T-helper 1 cell treated with Interleukin-12 subunit alpha and Interleukin-12 subunit beta and Interleukin-4 antibody, amounts not matched to agents 30 μg/mL and 1 μg/mL, for 36 hours (primary cell): ENCODE measurements around the gene PCSK1N.
"Not testable (repeated sequence)": the region's sequence is repeated elsewhere in the genome, so short reads cannot be mapped to it uniquely, and the experiment has no call there.

Experiments used
- H3K27ac Mint-ChIP-seq: one replicate; pipeline ENCODE4 v1.8.0; 2021; ENCODE audit warnings: mild to moderate bottlenecking, mixed read lengths
- H3K27me3 Mint-ChIP-seq: one replicate; pipeline ENCODE4 v1.8.0; 2021; ENCODE audit warnings: low read depth, mixed read lengths
- H3K36me3 Mint-ChIP-seq: one replicate; pipeline ENCODE4 v1.8.0; 2021; ENCODE audit warnings: low read depth, mixed read lengths
- H3K4me1 Mint-ChIP-seq: one replicate; pipeline ENCODE4 v1.8.0; 2021; ENCODE audit warnings: low read depth, mixed read lengths
- H3K4me3 Mint-ChIP-seq: one replicate; pipeline ENCODE4 v1.8.0; 2021; ENCODE audit warnings: mild to moderate bottlenecking, moderate library complexity, mixed read lengths
- H3K9me3 Mint-ChIP-seq: one replicate; pipeline ENCODE4 v1.8.0; 2021; ENCODE audit warnings: mixed read lengths

Gene PCSK1N, protein sequence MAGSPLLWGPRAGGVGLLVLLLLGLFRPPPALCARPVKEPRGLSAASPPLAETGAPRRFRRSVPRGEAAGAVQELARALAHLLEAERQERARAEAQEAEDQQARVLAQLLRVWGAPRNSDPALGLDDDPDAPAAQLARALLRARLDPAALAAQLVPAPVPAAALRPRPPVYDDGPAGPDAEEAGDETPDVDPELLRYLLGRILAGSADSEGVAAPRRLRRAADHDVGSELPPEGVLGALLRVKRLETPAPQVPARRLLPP

DNA sequence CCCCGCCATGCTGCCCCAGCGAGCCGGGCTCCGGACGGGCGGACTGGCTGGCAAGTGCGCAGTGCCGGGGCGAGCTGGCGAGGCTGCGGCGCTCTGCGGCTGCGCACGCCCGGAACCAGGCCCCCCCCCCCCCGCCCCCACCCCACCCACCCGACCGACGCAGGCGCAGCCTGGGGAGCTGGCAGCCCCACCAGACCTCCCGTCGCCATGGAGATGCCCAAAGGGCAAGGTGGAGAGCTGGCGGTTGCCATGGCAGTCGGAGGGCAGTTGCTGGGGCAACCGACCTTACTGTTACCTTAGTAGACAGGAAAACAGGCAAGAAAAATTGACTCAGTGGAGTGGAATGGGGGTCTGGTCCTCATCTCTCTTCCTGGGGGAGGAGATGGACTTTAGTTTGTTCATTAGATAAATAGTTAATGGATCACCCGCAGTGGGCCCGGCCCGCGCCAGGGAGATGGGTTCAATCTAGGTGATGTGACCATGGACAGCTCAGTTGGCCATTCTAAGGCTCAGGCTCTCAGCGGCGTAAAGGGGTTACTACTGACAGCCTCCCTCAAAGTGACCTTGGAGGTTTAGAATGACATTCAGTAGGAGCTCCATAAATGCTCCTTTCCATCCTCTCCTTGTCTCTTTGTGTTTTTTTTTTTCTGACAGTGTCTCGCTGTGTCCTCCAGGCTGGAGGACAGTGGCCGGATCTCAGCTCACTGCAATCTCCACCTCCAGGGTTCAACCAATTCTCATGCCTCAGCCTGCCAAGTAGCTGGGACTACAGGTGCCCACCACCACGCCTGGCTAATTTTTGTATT, at the start of gene PCSK1N:
PCSK1N (minus strand) TSS at position 87 of the 806 bp plus-strand sequence; CDS start at position 9, 78 bp downstream.
- H3K9me3 Mint-ChIP-seq, result no peaks in the 10 kb centered on the region
- peak within 1 kb of the TSS; percentile 82 for H3K4me3 Mint-ChIP-seq
- H3K4me1 Mint-ChIP-seq, result peaks cover 9% of the 10 kb centered on the region
- peaks cover 45% of the 10 kb centered on the region for H3K27me3 Mint-ChIP-seq
- H3K27ac Mint-ChIP-seq, result peak within 1 kb of the TSS; percentile 15
- H3K36me3 Mint-ChIP-seq, result no peaks in the 10 kb centered on the region

DNA sequence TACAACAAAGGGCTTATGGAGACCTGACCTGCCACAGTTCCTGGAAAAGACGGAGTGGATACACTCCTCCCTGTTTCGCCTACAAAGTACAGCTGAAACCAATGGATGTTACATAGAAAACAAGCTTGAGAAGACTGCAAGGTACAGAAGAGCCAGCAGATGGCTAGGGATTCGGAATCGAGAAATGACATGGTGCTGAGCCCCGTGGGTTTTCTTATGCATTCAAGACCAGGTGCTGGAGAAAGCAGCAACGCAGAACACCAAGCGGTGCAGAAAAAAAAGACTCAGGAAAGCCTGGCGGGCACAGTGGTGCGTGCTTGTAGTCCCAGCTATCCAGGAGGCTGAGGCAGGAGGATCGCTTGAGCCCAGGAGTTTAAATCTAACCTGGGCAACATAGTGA, 48.3 kb upstream of the PCSK1N start:
- H3K4me3 Mint-ChIP-seq, result no peak overlapping the region
- H3K4me1 Mint-ChIP-seq, result no peaks in the 10 kb centered on the region
- no peaks in the 10 kb centered on the region for H3K36me3 Mint-ChIP-seq
- H3K27ac Mint-ChIP-seq, result no peak overlapping the region
- peaks cover 3% of the 10 kb centered on the region for H3K27me3 Mint-ChIP-seq
- no peaks in the 10 kb centered on the region for H3K9me3 Mint-ChIP-seq

DNA sequence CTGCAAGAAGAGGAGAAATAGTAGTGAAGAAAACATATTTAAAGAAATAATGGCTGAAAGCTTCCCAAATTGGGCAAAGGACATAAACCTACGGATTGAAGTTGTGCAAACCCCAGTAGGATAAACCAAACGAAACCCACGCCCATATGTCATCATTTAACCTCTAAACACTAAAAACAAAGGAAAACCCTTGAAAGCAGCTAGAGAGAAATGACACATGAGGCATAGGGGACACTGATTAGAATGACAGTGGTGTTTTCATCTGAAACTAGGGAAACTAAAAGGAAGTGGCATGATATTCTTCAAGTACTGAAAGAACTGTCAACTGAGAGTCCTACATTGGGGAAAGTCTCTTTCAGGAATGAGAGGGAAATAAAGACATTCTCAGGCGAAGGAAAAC, 41.5 kb upstream of the PCSK1N start:
- H3K4me3 Mint-ChIP-seq, H3K9me3 Mint-ChIP-seq, H3K36me3 Mint-ChIP-seq, H3K4me1 Mint-ChIP-seq, H3K27ac Mint-ChIP-seq: not testable (repeated sequence)
- peaks cover 11% of the 10 kb centered on the region for H3K27me3 Mint-ChIP-seq

DNA sequence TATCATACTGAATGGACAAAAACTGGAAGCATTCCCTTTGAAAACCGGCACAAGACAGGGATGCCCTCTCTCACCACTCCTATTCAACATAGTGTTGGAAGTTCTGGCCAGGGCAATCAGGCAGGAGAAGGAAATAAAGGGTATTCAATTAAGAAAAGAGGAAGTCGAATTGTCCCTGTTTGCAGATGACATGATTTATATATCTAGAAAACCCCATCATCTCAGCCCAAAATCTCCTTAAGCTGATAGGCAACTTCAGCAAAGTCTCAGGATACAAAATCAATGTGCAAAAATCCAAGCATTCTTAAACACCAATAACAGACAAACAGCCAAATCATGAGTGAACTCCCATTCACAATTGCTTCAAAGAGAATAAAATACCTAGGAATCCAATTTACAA, 36.6 kb upstream of the PCSK1N start:
- not testable (repeated sequence) for H3K27me3 Mint-ChIP-seq

DNA sequence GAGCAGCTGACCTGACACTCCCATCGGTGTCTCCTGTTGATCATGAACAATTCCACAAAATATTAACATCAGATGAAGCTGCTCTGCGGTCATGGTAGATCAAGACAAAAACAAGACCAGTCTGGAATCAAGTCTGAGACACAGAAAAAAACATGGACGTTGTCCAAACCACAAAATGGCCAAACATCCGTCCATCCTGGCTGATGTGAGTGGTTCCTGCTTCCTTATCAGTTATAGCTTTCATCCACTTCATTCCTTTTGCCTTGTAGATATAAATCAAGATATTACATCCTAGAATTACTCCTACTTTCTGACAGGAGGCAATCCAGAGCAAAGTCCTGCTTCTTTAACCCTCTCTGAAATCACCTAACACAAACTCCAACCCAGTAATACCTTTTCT, 28.8 kb upstream of the PCSK1N start:
- no peaks in the 10 kb centered on the region for H3K4me1 Mint-ChIP-seq
- H3K9me3 Mint-ChIP-seq, result no peaks in the 10 kb centered on the region
- no peak overlapping the region for H3K4me3 Mint-ChIP-seq
- H3K36me3 Mint-ChIP-seq, result no peaks in the 10 kb centered on the region
- no peak overlapping the region for H3K27ac Mint-ChIP-seq
- peaks cover 6% of the 10 kb centered on the region for H3K27me3 Mint-ChIP-seq

More for the DNA sequence above, 36.6 kb upstream of the PCSK1N start:
- H3K27ac Mint-ChIP-seq, H3K4me1 Mint-ChIP-seq, H3K9me3 Mint-ChIP-seq, H3K4me3 Mint-ChIP-seq, H3K36me3 Mint-ChIP-seq: not testable (repeated sequence)

DNA sequence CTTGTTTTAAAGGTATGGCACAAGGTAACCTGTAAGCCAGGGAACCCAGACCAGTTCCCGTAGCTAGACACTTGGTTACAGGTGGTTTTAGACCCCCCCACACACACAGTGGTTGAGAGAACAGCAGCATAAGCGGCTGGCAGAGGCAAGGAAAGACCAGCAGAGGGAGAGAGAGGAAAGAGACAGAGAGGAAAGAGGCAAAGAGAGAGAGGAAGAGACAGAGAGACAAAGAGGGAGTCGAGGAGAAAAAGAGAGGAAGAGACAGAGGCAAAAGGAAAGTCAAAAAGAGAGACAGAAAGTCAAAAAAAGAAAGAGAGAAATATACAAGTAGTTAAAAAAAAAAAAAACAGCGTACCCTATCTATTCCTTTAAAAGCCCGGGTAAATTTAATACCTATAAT, 19.5 kb upstream of the PCSK1N start:
- H3K36me3 Mint-ChIP-seq, result no peaks in the 10 kb centered on the region
- peaks cover 17% of the 10 kb centered on the region for H3K27me3 Mint-ChIP-seq
- H3K9me3 Mint-ChIP-seq, result no peaks in the 10 kb centered on the region
- no peak overlapping the region for H3K4me3 Mint-ChIP-seq
- H3K27ac Mint-ChIP-seq, result no peak overlapping the region
- peaks cover 5% of the 10 kb centered on the region for H3K4me1 Mint-ChIP-seq

DNA sequence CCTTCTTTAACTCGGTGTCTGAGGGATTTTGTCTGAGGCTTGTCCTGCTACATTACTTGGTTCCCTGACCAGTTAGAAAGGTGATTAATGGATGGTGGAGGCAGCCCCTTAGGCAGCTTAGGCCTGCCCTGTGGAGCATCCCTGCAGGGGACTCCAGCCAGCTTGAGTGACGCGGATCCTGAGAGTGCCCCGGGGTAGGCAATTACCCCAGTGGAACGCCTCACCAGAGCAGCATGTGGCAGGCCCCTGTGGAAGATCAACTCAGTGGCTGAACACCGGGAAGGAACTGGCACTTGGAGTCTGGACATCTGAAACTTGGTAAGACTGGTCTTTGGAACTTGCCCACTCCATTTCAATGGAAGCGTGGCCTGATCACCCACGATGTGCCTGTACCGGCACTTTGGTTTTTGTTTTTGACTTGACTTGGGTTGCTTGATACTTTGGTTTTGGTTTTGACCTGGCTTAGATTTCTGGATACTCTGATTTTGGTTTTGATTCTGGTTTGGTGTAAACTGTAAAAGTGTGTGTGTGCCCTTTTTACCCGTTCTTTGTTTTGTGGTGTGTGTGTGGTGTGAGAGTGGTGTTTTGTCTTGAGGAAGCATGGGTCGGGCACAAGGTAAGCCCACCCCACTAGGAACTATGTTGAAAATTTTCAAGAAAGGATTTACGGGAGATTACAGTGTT, 18.9 kb upstream of the PCSK1N start:
- H3K36me3 Mint-ChIP-seq, H3K4me3 Mint-ChIP-seq, H3K4me1 Mint-ChIP-seq, H3K9me3 Mint-ChIP-seq, H3K27ac Mint-ChIP-seq: not testable (repeated sequence)
- H3K27me3 Mint-ChIP-seq, result peaks cover 17% of the 10 kb centered on the region

DNA sequence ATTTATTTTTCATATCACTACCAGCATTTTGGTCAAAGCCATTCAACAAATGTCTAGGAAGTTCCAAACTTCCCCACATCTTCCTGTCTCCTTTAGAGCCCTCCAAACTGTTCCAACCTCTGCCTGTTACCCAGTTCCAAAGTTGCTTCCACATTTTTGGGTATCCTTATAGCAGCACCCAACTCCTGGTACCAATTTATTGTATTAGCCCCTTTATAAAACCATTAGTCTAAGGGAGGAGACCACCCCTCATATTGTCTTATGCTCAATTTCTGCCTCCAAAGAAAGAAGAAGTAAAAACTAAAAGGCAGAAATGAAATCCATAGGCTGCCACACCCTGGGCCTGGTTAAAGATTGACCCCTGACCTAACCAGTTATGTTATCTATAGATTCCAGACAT, 18.1 kb upstream of the PCSK1N start:
- H3K36me3 Mint-ChIP-seq, H3K27ac Mint-ChIP-seq, H3K4me3 Mint-ChIP-seq, H3K4me1 Mint-ChIP-seq, H3K9me3 Mint-ChIP-seq: not testable (repeated sequence)
- peaks cover 23% of the 10 kb centered on the region for H3K27me3 Mint-ChIP-seq

DNA sequence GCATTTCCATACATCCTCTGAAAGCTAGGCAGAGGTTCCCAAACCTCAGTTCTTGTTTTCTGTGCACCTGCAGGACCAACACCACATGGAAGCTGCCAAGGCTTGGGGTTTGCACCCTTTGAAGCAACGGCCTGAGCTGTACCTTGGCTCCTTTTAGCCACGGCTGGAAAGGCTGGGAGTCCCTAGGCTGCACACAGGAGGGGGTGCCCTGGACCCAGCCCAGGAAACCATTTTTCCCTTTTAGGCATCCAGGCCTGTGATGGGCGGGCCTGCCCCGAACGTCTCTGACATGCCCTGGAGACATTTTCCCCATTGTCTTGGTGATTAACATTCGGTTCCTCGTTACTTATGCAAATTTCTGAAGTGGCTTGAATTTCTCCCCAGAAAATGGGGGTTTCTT, 17.4 kb upstream of the PCSK1N start:
- H3K36me3 Mint-ChIP-seq, result no peaks in the 10 kb centered on the region
- no peak overlapping the region for H3K4me3 Mint-ChIP-seq
- no peaks in the 10 kb centered on the region for H3K9me3 Mint-ChIP-seq
- H3K27ac Mint-ChIP-seq, result no peak overlapping the region
- peaks cover 9% of the 10 kb centered on the region for H3K4me1 Mint-ChIP-seq
- H3K27me3 Mint-ChIP-seq, result peaks cover 23% of the 10 kb centered on the region

DNA sequence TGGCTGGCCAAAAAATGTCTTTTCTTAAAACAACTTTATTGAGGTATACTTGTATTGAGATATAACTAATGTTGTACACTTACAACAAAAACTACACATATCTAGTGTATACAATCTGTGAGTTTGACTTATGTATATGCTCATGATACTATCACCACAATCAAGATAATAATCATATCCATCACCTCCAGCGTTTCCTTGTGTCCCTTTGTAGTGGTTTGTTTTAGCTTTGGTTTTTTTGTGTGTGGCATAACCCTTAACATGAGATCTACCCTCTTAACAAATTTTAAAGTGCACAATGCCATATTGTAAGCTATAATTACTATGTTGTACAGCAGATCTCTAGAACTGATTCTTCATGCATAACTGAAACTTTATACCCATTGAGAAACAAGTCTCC, 13.4 kb upstream of the PCSK1N start:
- Mint-ChIP-seq H3K27me3 (peaks cover 6% of the 10 kb centered on the region), H3K36me3 (no peaks in the 10 kb centered on the region), H3K4me3 (no peak overlapping the region), H3K4me1 (peaks cover 4% of the 10 kb centered on the region), H3K27ac (no peak overlapping the region), H3K9me3 (no peaks in the 10 kb centered on the region)

DNA sequence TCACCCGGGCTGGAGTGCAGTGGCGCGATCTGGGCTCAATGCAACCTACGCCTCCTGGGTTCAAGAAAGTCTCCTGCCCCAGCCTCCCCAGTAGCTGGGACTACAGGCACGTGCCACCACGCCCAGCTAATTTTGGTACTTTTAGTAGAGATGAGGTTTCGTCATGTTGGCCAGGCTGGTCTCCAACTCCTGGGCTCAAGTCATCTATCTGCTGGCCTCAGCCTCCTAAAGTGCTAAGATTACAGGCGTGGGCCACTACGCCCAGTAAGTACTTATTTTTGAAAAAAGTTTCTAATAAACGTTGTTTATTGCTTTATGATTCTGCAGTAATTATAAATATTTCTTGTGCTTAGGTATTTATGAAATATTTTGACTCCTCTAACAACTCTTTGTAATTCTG, 4.3 kb upstream of the PCSK1N start:
- peaks cover 2% of the 10 kb centered on the region for H3K4me1 Mint-ChIP-seq
- no peak overlapping the region for H3K4me3 Mint-ChIP-seq
- H3K27ac Mint-ChIP-seq, result no peak overlapping the region
- no peaks in the 10 kb centered on the region for H3K9me3 Mint-ChIP-seq
- peaks cover 23% of the 10 kb centered on the region for H3K27me3 Mint-ChIP-seq
- H3K36me3 Mint-ChIP-seq, result no peaks in the 10 kb centered on the region

DNA sequence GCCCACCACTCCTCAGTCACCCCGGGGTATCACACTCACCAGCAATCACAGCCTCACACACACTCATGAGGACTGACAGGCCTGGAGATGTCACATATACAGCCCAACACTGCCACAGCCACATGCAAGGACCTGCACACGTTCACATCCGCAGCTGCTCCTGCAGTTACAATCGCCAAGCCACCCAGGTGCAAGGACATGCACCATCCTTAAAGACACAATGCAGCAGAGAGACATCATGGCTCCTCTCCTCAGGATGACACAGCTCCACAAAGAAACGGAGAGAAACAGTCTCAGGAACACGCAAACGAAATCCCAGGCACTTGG, 1.1 kb downstream of the PCSK1N start:
- Mint-ChIP-seq H3K9me3 (no peaks in the 10 kb centered on the region), H3K4me3 (peak overlapping the region; percentile 82), H3K27me3 (peaks cover 48% of the 10 kb centered on the region), H3K4me1 (peaks cover 9% of the 10 kb centered on the region), H3K36me3 (no peaks in the 10 kb centered on the region), H3K27ac (peak overlapping the region; percentile 14)

DNA sequence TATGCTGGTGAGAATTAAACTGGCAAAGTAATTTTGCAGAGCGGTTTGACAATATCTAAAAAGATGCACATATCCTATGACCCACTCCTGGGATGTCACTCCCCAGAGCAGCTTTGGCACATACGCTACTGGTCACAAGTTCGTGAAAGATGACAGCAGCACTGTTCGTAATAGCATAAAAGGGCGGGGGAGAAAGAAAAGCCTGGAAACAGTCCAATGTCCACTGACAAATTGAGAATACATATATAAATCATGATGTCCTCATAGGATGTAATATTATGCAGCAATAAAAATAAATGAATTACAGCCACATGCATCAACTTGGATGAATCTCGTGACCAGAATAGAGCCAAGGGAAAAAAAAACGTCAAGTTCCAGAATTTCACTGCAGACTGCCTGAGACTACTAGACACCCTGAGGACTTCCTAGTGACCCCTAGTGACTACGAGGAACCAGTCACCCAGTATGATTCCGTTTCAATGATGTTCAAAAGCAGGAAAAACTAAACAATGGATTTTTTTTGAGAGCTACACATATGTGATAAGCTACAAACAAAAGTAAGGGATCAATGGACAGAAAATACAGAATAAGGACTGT, 1.8 kb downstream of the PCSK1N start:
- Mint-ChIP-seq H3K36me3 (no peaks in the 10 kb centered on the region), H3K27ac (no peak overlapping the region), H3K9me3 (no peaks in the 10 kb centered on the region), H3K4me3 (no peak overlapping the region), H3K4me1 (peaks cover 9% of the 10 kb centered on the region), H3K27me3 (peaks cover 53% of the 10 kb centered on the region)

DNA sequence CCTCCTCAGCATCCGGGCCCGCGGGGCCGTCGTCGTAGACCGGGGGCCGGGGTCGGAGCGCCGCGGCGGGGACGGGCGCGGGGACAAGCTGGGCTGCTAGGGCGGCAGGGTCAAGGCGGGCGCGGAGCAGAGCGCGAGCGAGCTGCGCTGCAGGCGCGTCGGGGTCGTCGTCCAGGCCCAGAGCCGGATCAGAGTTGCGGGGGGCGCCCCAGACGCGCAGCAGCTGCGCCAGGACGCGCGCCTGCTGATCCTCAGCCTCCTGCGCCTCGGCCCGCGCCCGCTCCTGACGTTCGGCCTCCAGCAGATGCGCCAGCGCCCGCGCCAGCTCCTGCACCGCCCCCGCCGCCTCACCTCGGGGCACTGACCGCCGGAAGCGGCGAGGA, 3.5 kb downstream of the PCSK1N start:
- H3K9me3 Mint-ChIP-seq, result no peaks in the 10 kb centered on the region
- H3K4me3 Mint-ChIP-seq, result no peak overlapping the region
- peaks cover 2% of the 10 kb centered on the region for H3K36me3 Mint-ChIP-seq
- no peak overlapping the region for H3K27ac Mint-ChIP-seq
- peaks cover 67% of the 10 kb centered on the region for H3K27me3 Mint-ChIP-seq
- peaks cover 12% of the 10 kb centered on the region for H3K4me1 Mint-ChIP-seq
